ENCODE data around the gene ZNF503.

Gene ZNF503

GRCh38 chr10:75401569-75402485 is at the start of gene ZNF503:
ZNF503 (minus strand) TSS chr10:75401764; CDS start chr10:75401419, 345 bp downstream.
- DNase-seq: peak; percentile 93

- no peak for DNase-seq
Observed at GRCh38 chr10:75450644-75451640, 49.4 kb upstream of the ZNF503 start.

GRCh38 chr10:75450075-75450445 is 48.5 kb upstream of the ZNF503 start:
- DNase-seq: peak; percentile 72

GRCh38 chr10:75449382-75450074 is 48.0 kb upstream of the ZNF503 start:
- no peak for DNase-seq

- DNase-seq: no peak
Observed at GRCh38 chr10:75448166-75448565, 46.6 kb upstream of the ZNF503 start.

GRCh38 chr10:75446508-75446907 is 44.9 kb upstream of the ZNF503 start:
- DNase-seq: no peak

GRCh38 chr10:75444781-75445386 is 43.3 kb upstream of the ZNF503 start:
- DNase-seq: no peak

GRCh38 chr10:75443362-75443761 is 41.8 kb upstream of the ZNF503 start:
- DNase-seq: no peak

- DNase-seq: no peak
Observed at GRCh38 chr10:75441682-75442081, 40.1 kb upstream of the ZNF503 start.

- DNase-seq: peak; percentile 93
Observed at GRCh38 chr10:75441196-75441595, 39.6 kb upstream of the ZNF503 start.

- no peak for DNase-seq
Observed at GRCh38 chr10:75440271-75440793, 38.8 kb upstream of the ZNF503 start.

- no peak for DNase-seq
Observed at GRCh38 chr10:75439811-75440210, 38.2 kb upstream of the ZNF503 start.

- no peak for DNase-seq
Observed at GRCh38 chr10:75438275-75438674, 36.7 kb upstream of the ZNF503 start.

- DNase-seq: no peak
Observed at GRCh38 chr10:75437693-75438092, 36.1 kb upstream of the ZNF503 start.

- no peak for DNase-seq
Observed at GRCh38 chr10:75436896-75437295, 35.3 kb upstream of the ZNF503 start.

GRCh38 chr10:75435291-75435690 is 33.7 kb upstream of the ZNF503 start:
- DNase-seq: no peak

- DNase-seq: no peak
Observed at GRCh38 chr10:75434291-75434690, 32.7 kb upstream of the ZNF503 start.

GRCh38 chr10:75433216-75433615 is 31.7 kb upstream of the ZNF503 start:
- no peak for DNase-seq

- DNase-seq: no peak
Observed at GRCh38 chr10:75432763-75433162, 31.2 kb upstream of the ZNF503 start.

- no peak for DNase-seq
Observed at GRCh38 chr10:75432176-75432575, 30.6 kb upstream of the ZNF503 start.

GRCh38 chr10:75431180-75432111 is 29.9 kb upstream of the ZNF503 start, which contains the start of gene LRMDA:
LRMDA (plus strand) TSS chr10:75431624.
- DNase-seq: no peak

All from NCI-H2227 treated with DMSO at 0.1 percent for 48 hours (cell line).